MM.1S (cell line): ENCODE measurements around the gene TRIM27.

Experiments used
- DNase-seq: peaks from one replicate; pipeline ENCODE4 v3.0.0-alpha.2; 2015
- H2AFZ ChIP-seq: fragments of 300-600 bp; sonication (generic); 2 replicates; pipeline ENCODE4 v1.6.0; 2016; ENCODE audit warnings: antibody characterized with exemption, low read length
- H3F3A ChIP-seq: fragments of 300-600 bp; sonication (generic); 2 replicates; pipeline ENCODE4 v1.6.1; 2016; ENCODE audit warnings: mild to moderate bottlenecking, antibody characterized with exemption, low read length, moderate library complexity, mixed read lengths; ENCODE audit not compliant: insufficient read depth
- H3K27ac ChIP-seq: fragments of 300-600 bp; sonication (generic); 2 replicates; pipeline ENCODE4 v1.5.1; 2016; ENCODE audit warnings: mild to moderate bottlenecking, low read length
- H3K27me3 ChIP-seq: fragments of 300-600 bp; sonication (generic); replicated peaks from 2 replicates; pipeline ENCODE4 v1.6.0; 2016; ENCODE audit warnings: low read length; ENCODE audit not compliant: insufficient read depth
- H3K36me3 ChIP-seq: fragments of 300-600 bp; sonication (generic); replicated peaks from 2 replicates; pipeline ENCODE4 v1.6.1; 2016; ENCODE audit warnings: mild to moderate bottlenecking, low read length, mixed read lengths; ENCODE audit not compliant: insufficient read depth
- H3K4me1 ChIP-seq: fragments of 300-600 bp; sonication (generic); 2 replicates; pipeline ENCODE4 v1.6.1; 2016; ENCODE audit warnings: low read length, mixed read lengths
- H3K4me2 ChIP-seq: fragments of 300-600 bp; sonication (generic); 2 replicates; pipeline ENCODE4 v1.6.0; 2016; ENCODE audit warnings: low read depth, low read length
- H3K4me3 ChIP-seq: fragments of 300-600 bp; sonication (generic); 2 replicates; pipeline ENCODE4 v1.5.1; 2016; ENCODE audit warnings: low read length, mixed read lengths
- H3K79me2 ChIP-seq: fragments of 300-600 bp; sonication (generic); 2 replicates; pipeline ENCODE4 v1.6.1; 2016; ENCODE audit warnings: mixed run types, low read length, mixed read lengths
- H3K9ac ChIP-seq: fragments of 300-600 bp; sonication (generic); 2 replicates; pipeline ENCODE4 v1.6.1; 2016; ENCODE audit warnings: low read length, mixed read lengths
- H3K9me2 ChIP-seq: fragments of 300-600 bp; sonication (generic); replicated peaks from 2 replicates; pipeline ENCODE4 v1.6.1; 2016; ENCODE audit warnings: mild to moderate bottlenecking, low read length, mixed read lengths; ENCODE audit not compliant: insufficient read depth
- H3K9me3 ChIP-seq: fragments of 300-600 bp; sonication (generic); replicated peaks from 2 replicates; pipeline ENCODE4 v1.6.1; 2016; ENCODE audit warnings: mild to moderate bottlenecking, low read length, mixed read lengths; ENCODE audit not compliant: insufficient read depth
- H4K20me1 ChIP-seq: fragments of 300-600 bp; sonication (generic); 2 replicates; pipeline ENCODE4 v1.6.1; 2016; ENCODE audit warnings: mild to moderate bottlenecking, low read length, moderate library complexity, mixed read lengths; ENCODE audit not compliant: insufficient read depth
- EZH2 ChIP-seq: fragments of 300-600 bp; sonication (generic); optimal IDR thresholded peaks from 2 replicates; pipeline ENCODE3; 2017; ENCODE audit warnings: low read depth, mild to moderate bottlenecking, antibody characterized with exemption, low read length, mixed read lengths
- EZH2phosphoT487 ChIP-seq: fragments of 300-600 bp; sonication (generic); IDR thresholded peaks from 2 replicates; pipeline ENCODE4 v1.6.1; 2018; ENCODE audit warnings: antibody characterized with exemption, low read length
- TF ChIP-seq, protein P1 (sequence below): fragments of 300-600 bp; sonication (generic); IDR thresholded peaks from 2 replicates; pipeline ENCODE4 v1.5.1; 2016; ENCODE audit warnings: antibody characterized with exemption, low read length, mixed read lengths

Gene TRIM27

DNA sequence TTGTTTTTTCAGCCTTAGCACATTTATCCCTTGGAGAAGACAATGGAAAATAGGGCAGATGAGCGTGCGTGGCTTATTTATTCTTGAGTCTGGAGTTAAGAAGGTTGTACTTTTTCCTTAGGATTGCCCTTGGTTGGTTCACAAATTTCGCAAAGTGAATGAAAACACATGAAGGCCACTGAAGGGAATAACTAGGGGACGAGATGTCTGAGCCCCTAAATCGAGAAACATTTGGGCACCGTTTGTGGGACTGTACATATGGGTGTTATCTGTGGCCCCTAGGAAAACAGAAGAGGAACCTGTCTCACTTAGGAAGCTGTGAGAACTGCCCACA is 19.4 kb upstream of the TRIM27 start:
- DNase-seq: no peak
- H3K4me1 ChIP-seq: peaks cover 14% of the 10 kb centered on the region; the same call in 1 of the 2 replicates
- H3K36me3 ChIP-seq: no peaks in the 10 kb centered on the region
- no peak overlapping the region for H3K9ac ChIP-seq
- H3K9me2 ChIP-seq: no peaks in the 10 kb centered on the region
- peak overlapping the region; percentile 61 for H3K4me2 ChIP-seq
- no peak for TF ChIP-seq EZH2
- 0 out of 2 replicates have a peak, but pooled peaks cover 21% of the 10 kb centered on the region for H3K27me3 ChIP-seq
- no peak overlapping the region for H2AFZ ChIP-seq
- H3K9me3 ChIP-seq: no peaks in the 10 kb centered on the region
- no peaks in the 10 kb centered on the region for H3K79me2 ChIP-seq
- H3K4me3 ChIP-seq: peak overlapping the region; percentile 60
- H3K27ac ChIP-seq: no peak overlapping the region
- peaks cover 14% of the 10 kb centered on the region; the same call in 1 of the 2 replicates for H3F3A ChIP-seq
- no peaks in the 10 kb centered on the region for H4K20me1 ChIP-seq

DNA sequence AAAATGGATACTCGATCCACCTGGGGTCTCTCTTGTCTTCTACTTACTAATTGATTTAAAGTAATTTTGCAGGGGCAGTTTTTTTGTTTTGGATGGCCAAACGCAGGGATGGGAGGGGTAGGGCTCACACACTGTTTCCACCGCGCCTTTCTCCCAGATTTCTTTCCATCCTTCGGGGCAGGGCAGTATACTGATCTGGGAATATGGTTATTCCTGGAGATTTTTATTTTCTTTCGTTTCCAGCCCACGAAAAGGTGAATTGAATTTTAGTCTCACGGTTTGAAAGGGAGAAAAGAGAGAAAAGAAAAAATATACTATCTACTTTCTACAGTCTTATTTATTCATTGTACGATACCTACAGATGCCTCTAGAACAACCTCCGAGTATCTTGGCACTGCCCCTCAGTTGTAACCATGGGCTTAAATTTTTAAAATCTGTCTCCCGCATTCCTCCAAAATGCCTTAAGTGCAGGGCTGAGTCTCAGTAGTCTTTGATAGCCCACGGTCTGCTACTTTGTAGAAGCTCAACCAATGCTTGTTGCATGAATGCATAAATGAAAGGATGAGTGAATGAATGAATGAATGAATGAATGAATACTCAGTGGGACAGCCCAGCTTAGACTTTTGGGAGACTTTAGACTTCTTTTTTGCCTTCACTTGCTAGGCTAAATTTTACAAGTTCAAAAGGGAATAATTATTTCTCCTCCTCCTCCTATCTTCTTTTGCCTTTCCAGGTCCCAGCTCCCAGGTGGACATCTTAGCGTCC is 18.1 kb upstream of the TRIM27 start:
- no peak overlapping the region for H3K27ac ChIP-seq
- DNase-seq: no peak

DNA sequence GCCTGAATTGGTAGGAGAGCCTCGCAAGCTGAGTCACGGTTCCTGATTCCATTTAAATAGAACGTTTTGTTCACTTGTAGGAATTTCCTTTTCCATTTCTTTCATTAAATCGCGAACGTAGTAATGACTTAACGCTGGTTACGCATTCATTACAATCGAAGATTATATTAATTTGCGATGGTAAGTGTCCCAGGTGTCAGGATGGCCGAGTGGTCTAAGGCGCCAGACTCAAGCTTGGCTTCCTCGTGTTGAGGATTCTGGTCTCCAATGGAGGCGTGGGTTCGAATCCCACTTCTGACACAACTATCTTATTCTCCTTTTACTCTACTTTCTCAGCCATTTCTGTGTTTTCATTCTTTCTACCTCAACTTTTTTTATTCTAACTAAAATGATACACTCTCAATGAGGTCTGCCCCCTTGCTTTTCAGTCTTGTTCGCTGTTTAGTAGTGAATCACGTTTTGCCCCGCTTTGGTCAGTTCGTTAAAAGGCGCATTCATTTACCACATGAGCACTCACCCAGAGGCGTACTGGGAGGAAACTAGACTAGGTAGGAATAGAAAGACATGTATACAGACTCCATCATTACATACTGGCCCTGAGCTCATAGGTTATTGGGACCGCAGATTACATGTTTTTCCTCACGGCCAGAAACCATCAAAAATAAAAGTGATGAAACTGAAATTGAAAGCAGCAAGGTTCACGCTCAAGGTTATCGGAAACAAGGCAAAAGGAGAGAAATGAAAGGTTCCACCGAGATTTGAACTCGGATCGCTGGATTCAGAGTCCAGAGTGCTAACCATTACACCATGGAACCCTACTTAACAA is 17.3 kb upstream of the TRIM27 start:
- Histone ChIP-seq H3K9ac (peak overlapping the region; percentile 20), H3K27ac (no peak overlapping the region), H3K27me3 (0 out of 2 replicates have a peak, but pooled peaks cover 21% of the 10 kb centered on the region), H3K79me2 (no peaks in the 10 kb centered on the region), H3K9me3 (no peaks in the 10 kb centered on the region), H3K4me2 (peak overlapping the region; percentile 65), H3K4me3 (peak overlapping the region; percentile 61), H3K4me1 (peaks cover 14% of the 10 kb centered on the region; the same call in 1 of the 2 replicates), H3K36me3 (no peaks in the 10 kb centered on the region), H2AFZ (peak overlapping the region; percentile 26), H3F3A (peaks cover 14% of the 10 kb centered on the region; the same call in 1 of the 2 replicates), H4K20me1 (no peaks in the 10 kb centered on the region), H3K9me2 (no peaks in the 10 kb centered on the region)
- TF ChIP-seq EZH2 (no peak), EZH2phosphoT487 (no peak)
- TF ChIP-seq, protein P1, sequence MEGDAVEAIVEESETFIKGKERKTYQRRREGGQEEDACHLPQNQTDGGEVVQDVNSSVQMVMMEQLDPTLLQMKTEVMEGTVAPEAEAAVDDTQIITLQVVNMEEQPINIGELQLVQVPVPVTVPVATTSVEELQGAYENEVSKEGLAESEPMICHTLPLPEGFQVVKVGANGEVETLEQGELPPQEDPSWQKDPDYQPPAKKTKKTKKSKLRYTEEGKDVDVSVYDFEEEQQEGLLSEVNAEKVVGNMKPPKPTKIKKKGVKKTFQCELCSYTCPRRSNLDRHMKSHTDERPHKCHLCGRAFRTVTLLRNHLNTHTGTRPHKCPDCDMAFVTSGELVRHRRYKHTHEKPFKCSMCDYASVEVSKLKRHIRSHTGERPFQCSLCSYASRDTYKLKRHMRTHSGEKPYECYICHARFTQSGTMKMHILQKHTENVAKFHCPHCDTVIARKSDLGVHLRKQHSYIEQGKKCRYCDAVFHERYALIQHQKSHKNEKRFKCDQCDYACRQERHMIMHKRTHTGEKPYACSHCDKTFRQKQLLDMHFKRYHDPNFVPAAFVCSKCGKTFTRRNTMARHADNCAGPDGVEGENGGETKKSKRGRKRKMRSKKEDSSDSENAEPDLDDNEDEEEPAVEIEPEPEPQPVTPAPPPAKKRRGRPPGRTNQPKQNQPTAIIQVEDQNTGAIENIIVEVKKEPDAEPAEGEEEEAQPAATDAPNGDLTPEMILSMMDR: no peak
- peak; percentile 82 for DNase-seq

More for the DNA sequence above, 18.1 kb upstream of the TRIM27 start:
- Histone ChIP-seq H3K79me2 (no peaks in the 10 kb centered on the region), H3K27me3 (0 out of 2 replicates have a peak, but pooled peaks cover 21% of the 10 kb centered on the region), H3K4me1 (peaks cover 14% of the 10 kb centered on the region; the same call in 1 of the 2 replicates), H3K9me3 (no peaks in the 10 kb centered on the region), H3K36me3 (no peaks in the 10 kb centered on the region), H3K9me2 (no peaks in the 10 kb centered on the region), H3K4me3 (peak overlapping the region; percentile 61), H2AFZ (no peak overlapping the region), H3F3A (peaks cover 14% of the 10 kb centered on the region; the same call in 1 of the 2 replicates), H3K4me2 (peak overlapping the region; percentile 65), H4K20me1 (no peaks in the 10 kb centered on the region), H3K9ac (no peak overlapping the region)
- TF ChIP-seq EZH2phosphoT487 (no peak), EZH2 (no peak)
- TF ChIP-seq, protein P1: no peak
